ENCODE results near the gene PHC1. TPM values are rescaled to one million over a fixed set of nuclear protein-coding genes. Genes with fewer than 3 reads are reported as not detected.
A peak's percentile ranks its signal among the peaks of the same experiment; 100 is the strongest.
"Not testable (repeated sequence)": the region's sequence is repeated elsewhere in the genome, so short reads cannot be mapped to it uniquely, and the experiment has no call there.

PHC1 gene
- 10 to 100 TPM; 20.3 to 21.6 TPM for total RNA-seq

GRCh38 chr12:8914033-8914715 is at the start of gene PHC1:
PHC1 (plus strand) TSS chr12:8914509; CDS start chr12:8917678, 3,169 bp downstream.
- peaks cover 14% of the 10 kb centered on the region for H3K4me1 Mint-ChIP-seq (ENCODE audit: low read depth)
- not testable (repeated sequence) for H3K27me3 Mint-ChIP-seq; H3K9me3 Mint-ChIP-seq; H3K36me3 Mint-ChIP-seq (ENCODE audit: low read depth)
- TF ChIP-seq CTCF (IDR thresholded peaks at IDR 0.05), result peak; percentile 28
- ChIA-PET CTCF (interaction anchor here (0.8 to 8.8 kb wide), 13 partner anchors 23 to 265 kb away, joined by 3 to 64 read pairs (median 6); partner anchors contain the start of gene M6PR), POLR2A (interaction anchor here (1.2 to 1.3 kb wide), 2 partner anchors 33 to 135 kb away, joined by 3 to 4 read pairs; no protein-coding TSS in a partner anchor)
- intact Hi-C loops (cut with micrococcal nuclease), result loop anchor here (2.0 kb wide), 1 partner anchor 35 kb away; the partner anchor contains the start of gene M6PR
- ATAC-seq (peak; percentile 77), DNase-seq (peak; percentile 78)
- peak within 1 kb of the TSS; percentile 85 for H3K27ac Mint-ChIP-seq
- peak within 1 kb of the TSS; percentile 77 for H3K4me3 Mint-ChIP-seq

- H3K4me1 Mint-ChIP-seq (ENCODE audit: low read depth), result no peaks in the 10 kb centered on the region
- ChIA-PET POLR2A (interaction anchor here (0.6 kb wide), 1 partner anchor 717 kb away, joined by 3 read pairs; no protein-coding TSS in a partner anchor), CTCF (interaction anchor here (0.9 kb wide), 1 partner anchor 184 kb away, joined by 3 read pairs; no protein-coding TSS in a partner anchor)
- H3K36me3 Mint-ChIP-seq (ENCODE audit: low read depth), result no peaks in the 10 kb centered on the region
- ATAC-seq, result no peak
- no peaks in the 10 kb centered on the region for H3K27me3 Mint-ChIP-seq
- H3K9me3 Mint-ChIP-seq, result no peaks in the 10 kb centered on the region
- H3K27ac Mint-ChIP-seq, result no peak overlapping the region
- no peak for DNase-seq
- intact Hi-C loops (cut with micrococcal nuclease), result no loop called here
- H3K4me3 Mint-ChIP-seq, result no peak overlapping the region
- TF ChIP-seq CTCF (IDR thresholded peaks at IDR 0.05), result no peak
These were observed 47.9 kb upstream of the PHC1 start for GRCh38 chr12:8866429-8866828.

DNA sequence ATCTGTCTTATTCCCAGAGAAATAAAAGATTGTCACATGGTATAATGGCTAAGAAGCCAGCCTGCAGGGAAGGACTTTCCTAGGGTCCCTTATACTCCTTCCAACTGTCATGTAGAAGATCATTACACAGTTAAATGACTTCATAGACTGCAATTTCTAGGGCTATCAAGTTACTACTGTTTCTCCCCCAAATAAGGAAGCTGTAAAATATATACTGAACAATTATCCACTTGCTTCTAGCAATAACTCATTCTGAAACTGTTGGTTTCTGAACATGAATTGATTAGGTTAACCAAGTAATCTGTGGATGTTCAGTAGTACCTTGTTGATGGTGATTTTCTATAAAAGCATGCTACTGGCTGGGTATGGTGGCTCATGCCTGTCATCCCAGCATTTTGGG is 47.3 kb upstream of the PHC1 start:
- CTCF ChIA-PET, result interaction anchor here (0.9 kb wide), 1 partner anchor 183 kb away, joined by 3 read pairs; no protein-coding TSS in a partner anchor
- intact Hi-C loops (cut with micrococcal nuclease), result no loop called here

DNA sequence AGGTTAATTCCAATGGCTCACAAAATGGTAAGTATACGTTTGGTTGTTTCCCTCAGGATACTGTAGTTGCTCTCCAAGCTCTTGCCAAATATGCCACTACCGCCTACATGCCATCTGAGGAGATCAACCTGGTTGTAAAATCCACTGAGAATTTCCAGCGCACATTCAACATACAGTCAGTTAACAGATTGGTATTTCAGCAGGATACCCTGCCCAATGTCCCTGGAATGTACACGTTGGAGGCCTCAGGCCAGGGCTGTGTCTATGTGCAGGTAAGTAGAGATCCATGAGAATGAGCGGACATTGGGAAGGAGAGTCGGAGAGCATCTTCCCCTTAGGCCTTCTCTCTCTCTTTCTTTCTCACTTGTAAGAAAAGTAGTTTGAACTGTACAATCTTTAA is 46.5 kb upstream of the PHC1 start:
- no peak overlapping the region for H3K27ac Mint-ChIP-seq
- no peaks in the 10 kb centered on the region for H3K9me3 Mint-ChIP-seq
- H3K4me1 Mint-ChIP-seq (ENCODE audit: low read depth), result no peaks in the 10 kb centered on the region
- H3K4me3 Mint-ChIP-seq, result no peak overlapping the region
- no peaks in the 10 kb centered on the region for H3K36me3 Mint-ChIP-seq (ENCODE audit: low read depth)
- no peaks in the 10 kb centered on the region for H3K27me3 Mint-ChIP-seq
- ChIA-PET CTCF (interaction anchor here (2.6 kb wide), 1 partner anchor 8 kb away, joined by 18 read pairs; no protein-coding TSS in a partner anchor), POLR2A (interaction anchor here (0.6 kb wide), 1 partner anchor 327 kb away, joined by 3 read pairs; no protein-coding TSS in a partner anchor)
- intact Hi-C loops (cut with micrococcal nuclease), result no loop called here
- DNase-seq (no peak), ATAC-seq (no peak)
- TF ChIP-seq CTCF (IDR thresholded peaks at IDR 0.05), result no peak

More for the DNA sequence above, 47.3 kb upstream of the PHC1 start:
- DNase-seq, result no peak
- Mint-ChIP-seq H3K9me3 (no peaks in the 10 kb centered on the region), H3K27me3 (no peaks in the 10 kb centered on the region), H3K36me3 (ENCODE audit: low read depth) (no peaks in the 10 kb centered on the region), H3K4me1 (ENCODE audit: low read depth) (no peaks in the 10 kb centered on the region), H3K27ac (no peak overlapping the region), H3K4me3 (no peak overlapping the region)
- no peak for TF ChIP-seq CTCF (IDR thresholded peaks at IDR 0.05)
- ATAC-seq, result no peak
- POLR2A ChIA-PET, result interaction anchor here (0.6 kb wide), 2 partner anchors 327 to 717 kb away, joined by 3 read pairs; no protein-coding TSS in a partner anchor

GRCh38 chr12:8870586-8870985 is 43.7 kb upstream of the PHC1 start:
- intact Hi-C loops (cut with micrococcal nuclease), result no loop called here

More at GRCh38 chr12:8870586-8870985, 43.7 kb upstream of the PHC1 start:
- no peak for TF ChIP-seq CTCF (IDR thresholded peaks at IDR 0.05)
- Mint-ChIP-seq H3K27me3 (no peaks in the 10 kb centered on the region), H3K4me1 (ENCODE audit: low read depth) (no peaks in the 10 kb centered on the region), H3K27ac (no peak overlapping the region), H3K9me3 (no peaks in the 10 kb centered on the region), H3K4me3 (no peak overlapping the region), H3K36me3 (ENCODE audit: low read depth) (no peaks in the 10 kb centered on the region)
- CTCF ChIA-PET, result interaction anchor here (2.6 kb wide), 1 partner anchor 11 kb away, joined by 18 read pairs; no protein-coding TSS in a partner anchor
- DNase-seq (no peak), ATAC-seq (no peak)
- POLR2A ChIA-PET, result no interaction called here

Data from activated CD8-positive, alpha-beta T cell treated with anti-CD3 and anti-CD28 coated beads for 36 hours (primary cell).